HepG2 (cell line): ENCODE measurements around the gene DOCK1. TPM values are rescaled to one million over a fixed set of nuclear protein-coding genes. Genes with fewer than 3 reads are reported as not detected.
"Not testable (repeated sequence)": the region's sequence is repeated elsewhere in the genome, so short reads cannot be mapped to it uniquely, and the experiment has no call there.

Experiments
- ATAC-seq: fragments of 200-7000 bp; cut with Tn5 transposase; 3 replicates; pipeline ENCODE4 v1.9.1; 2020; ENCODE audit warnings: mild to moderate bottlenecking, moderate library complexity
- BruUV-seq: library from RNA; stranded (reverse); fragments of 400-500 nt; replicated peaks from 2 replicates; lab custom pipeline; 2021; lab: Mats Ljungman, UMichigan
- CTCF ChIA-PET: fragments of 300-600 bp; formaldehyde crosslinking; extraction: SDS; loops from one replicate; lab custom pipeline; 2021; ENCODE audit warnings: low total read pairs, inconsistent platforms, low intra/inter-chr PET ratio; lab: Yijun Ruan, JAX
- POLR2A ChIA-PET: fragments of 350-600 bp; sonication (Branson Sonifier 250); formaldehyde crosslinking; loops from one replicate; lab custom pipeline; 2020; ENCODE audit warnings: antibody characterized with exemption, inconsistent platforms; lab: Yijun Ruan, JAX
- DNase-seq: peaks from one replicate; pipeline ENCODE4 v3.0.0-alpha.2; 2015; ENCODE audit warnings: low spot score
- FAIRE-seq: peaks from 3 replicates; lab custom pipeline; 2011; peaks lifted over from hg19 to GRCh38; lab: Jason Lieb, UNC
- H2AFZ ChIP-seq: one replicate; pipeline ENCODE4 v1.6.1; 2011; ENCODE audit warnings: low read length, inconsistent platforms
- H3K27ac ChIP-seq: fragments of 300-600 bp; 3 replicates; pipeline ENCODE4 v1.8.0; 2011; ENCODE audit warnings: mixed run types, mild to moderate bottlenecking, mixed read lengths, low read length, inconsistent platforms; ENCODE audit not compliant: insufficient read depth; ENCODE audit errors: extremely low read length
- H3K27me3 ChIP-seq, 2 experiments: fragments of 200-600 bp in 1 of 2; 2 replicates in 1 of 2; 3 replicates in 1 of 2; pipeline versions ENCODE4 v1.6.0 to v1.8.0; 2011; ENCODE audit warnings: low read length in 2 of 2, mild to moderate bottlenecking in 2 of 2, moderate library complexity in 2 of 2, inconsistent platforms in 1 of 2; ENCODE audit not compliant: insufficient read depth in 2 of 2, control insufficient read depth in 1 of 2
- H3K36me3 ChIP-seq, 2 experiments: fragments of 200-600 bp in 1 of 2; replicated peaks in 1 of 2; 2 replicates in 1 of 2; 3 replicates in 1 of 2; pipeline versions ENCODE4 v1.5.1 to v1.8.0; 2011; ENCODE audit warnings: low read length in 2 of 2, inconsistent platforms in 1 of 2; ENCODE audit not compliant: insufficient read depth in 2 of 2, control insufficient read depth in 1 of 2
- H3K4me1 ChIP-seq: 2 replicates; pipeline ENCODE4 v1.5.1; 2012; ENCODE audit warnings: low read length, inconsistent platforms; ENCODE audit not compliant: insufficient read depth
- H3K4me2 ChIP-seq: 2 replicates; pipeline ENCODE4 v1.6.0; 2011; ENCODE audit warnings: low read depth, low read length, inconsistent platforms
- H3K4me3 ChIP-seq, 3 experiments: fragments of 200-600 bp in 1 of 3; sonication (generic), shearing (Covaris generic) in 1 of 3; replicated peaks in 1 of 3; 2 replicates each; pipeline ENCODE4 v1.5.1; 2011 to 2016; ENCODE audit warnings: low read length in 3 of 3, inconsistent platforms in 2 of 3, low read depth in 2 of 3, mild to moderate bottlenecking in 2 of 3, control low read depth in 1 of 3, mixed read lengths in 1 of 3; ENCODE audit not compliant: insufficient read depth in 1 of 3
- H3K79me2 ChIP-seq: one replicate; pipeline ENCODE4 v1.6.1; 2011; ENCODE audit warnings: low read length, inconsistent platforms; ENCODE audit not compliant: insufficient read depth
- H3K9ac ChIP-seq: 2 replicates; pipeline ENCODE4 v1.6.0; 2011; ENCODE audit warnings: mild to moderate bottlenecking, low read depth, low read length, inconsistent platforms; ENCODE audit not compliant: insufficient read depth
- H3K9me3 ChIP-seq: 2 replicates; pipeline ENCODE4 v1.5.1; 2012; ENCODE audit warnings: mild to moderate bottlenecking, low read length
- H4K20me1 ChIP-seq: 2 replicates; pipeline ENCODE4 v1.6.0; 2011; ENCODE audit warnings: inconsistent platforms, mild to moderate bottlenecking, low read length, moderate library complexity; ENCODE audit not compliant: insufficient read depth
- REXO4 ChIP-seq: sonication (generic); formaldehyde crosslinking; IDR thresholded peaks from 2 replicates; pipeline ENCODE4 v1.8.0; 2022; ENCODE audit warnings: missing genetic modification reagents, mild to moderate bottlenecking, borderline replicate concordance
- ZBTB14 ChIP-seq: sonication (generic); formaldehyde crosslinking; IDR thresholded peaks from 2 replicates; pipeline ENCODE4 v1.4.0; 2020; ENCODE audit warnings: missing genetic modification reagents
- WGBS: methylation state at CpG from one replicate; pipeline ENCODE4 v1.1.6; 2017; ENCODE audit warnings: low lambda C conversion rate; 5-methylcytosine and 5-hydroxymethylcytosine counted together
- in situ Hi-C: cut with HindIII; loops from 2 replicates; pipeline ENCODE4 v1.10.0; 2017; ENCODE audit warnings: low pct_unique_long_range_greater_than_20kb; ENCODE audit not compliant: extremely low pct_ligation_motif_present
- intact Hi-C: fragments of 100-400 bp; cut with micrococcal nuclease; formaldehyde crosslinking; loops from one replicate; pipeline ENCODE4 v1.10.0; 2022; ENCODE audit not compliant: unreplicated experiment
- polyA plus RNA-seq, 8 experiments: library from polyadenylated mRNA; depleted of rRNA in 3 of 8; stranded (reverse) in 7 of 8; unstranded in 1 of 8; fragments of >200 nt; fragmentation: Illumina TruSeq in 4 of 8; extraction: Trizol in 4 of 8; gene quantifications; 2 replicates each; pipeline versions ENCODE4 v1.2.1 to v1.2.3, GENCODE V29; 2011 to 2016; ENCODE audit warnings: low read depth in 4 of 8, missing spikeins in 1 of 8, mixed read lengths in 1 of 8; ENCODE audit not compliant: insufficient read depth in 1 of 8
- total RNA-seq, 5 experiments: library from RNA; depleted of rRNA; stranded (reverse); fragments of >200 nt; fragmentation: Illumina TruSeq; extraction: Trizol; gene quantifications; 2 replicates each; pipeline ENCODE4 v1.2.3, GENCODE V29; 2016; ENCODE audit warnings: low read depth in 1 of 5
- TF ChIP-seq, protein P1 (sequence below): IDR thresholded peaks from 2 replicates; pipeline ENCODE4 v1.6.1; 2016; ENCODE audit warnings: low read depth, missing genetic modification reagents, missing compliant biosample characterization

DOCK1 gene
- total and polyA plus RNA-seq, 2 of the 13 experiments (the other 11 are each of a cell fraction or from before 2014, with no cell fraction given), result 8.3 to 25.5 TPM

DNA sequence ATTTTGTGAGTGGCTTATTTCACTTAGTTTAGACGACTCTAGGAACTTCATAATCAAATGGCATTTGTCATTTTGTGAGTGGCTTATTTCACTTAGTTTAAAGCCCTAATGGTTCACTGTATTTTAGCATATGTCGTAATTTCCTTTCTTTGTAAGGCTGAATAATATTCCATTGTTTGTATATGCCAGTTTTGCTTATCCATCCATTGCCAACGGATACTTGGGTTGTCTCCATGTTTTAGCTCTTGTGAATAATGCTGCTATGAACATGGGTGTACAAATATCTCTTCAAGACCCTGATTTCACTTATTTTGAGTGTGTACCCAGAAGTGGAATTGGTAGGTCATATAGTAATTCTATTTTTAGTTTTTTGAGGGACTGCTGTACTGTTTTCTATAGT lies 31.8 kb downstream of the DOCK1 start:
- WGBS, result 94% methylated on average over 3 of the region's 3 CpGs
- DNase-seq (no peak), ATAC-seq (no peak), FAIRE-seq (no peak)
- ChIA-PET CTCF (no interaction called here), POLR2A (no interaction called here)
- no peak overlapping the region for H3K27ac ChIP-seq
- BruUV-seq, result no TSS peak
- no peak overlapping the region for H3K4me3 ChIP-seq
- in situ Hi-C loops (no loop called here), intact Hi-C loops (no loop called here)
- H3K79me2 ChIP-seq, result peaks cover 28% of the 10 kb centered on the region
- no peak overlapping the region for H2AFZ ChIP-seq
- peaks cover 7% of the 10 kb centered on the region; the same call in 1 of the 2 replicates for H4K20me1 ChIP-seq
- H3K4me2 ChIP-seq, result no peak overlapping the region
- no peaks in the 10 kb centered on the region; a peak in 1 of 5 replicates for H3K36me3 ChIP-seq
- no peak overlapping the region for H3K9ac ChIP-seq
- no peaks in the 10 kb centered on the region for H3K9me3 ChIP-seq
- H3K4me1 ChIP-seq, result peaks cover 23% of the 10 kb centered on the region
- no peaks in the 10 kb centered on the region for H3K27me3 ChIP-seq
- TF ChIP-seq REXO4 (CRISPR knock-in tag) (no peak), ZBTB14 (CRISPR knock-in tag) (no peak)
- TF ChIP-seq, protein P1, sequence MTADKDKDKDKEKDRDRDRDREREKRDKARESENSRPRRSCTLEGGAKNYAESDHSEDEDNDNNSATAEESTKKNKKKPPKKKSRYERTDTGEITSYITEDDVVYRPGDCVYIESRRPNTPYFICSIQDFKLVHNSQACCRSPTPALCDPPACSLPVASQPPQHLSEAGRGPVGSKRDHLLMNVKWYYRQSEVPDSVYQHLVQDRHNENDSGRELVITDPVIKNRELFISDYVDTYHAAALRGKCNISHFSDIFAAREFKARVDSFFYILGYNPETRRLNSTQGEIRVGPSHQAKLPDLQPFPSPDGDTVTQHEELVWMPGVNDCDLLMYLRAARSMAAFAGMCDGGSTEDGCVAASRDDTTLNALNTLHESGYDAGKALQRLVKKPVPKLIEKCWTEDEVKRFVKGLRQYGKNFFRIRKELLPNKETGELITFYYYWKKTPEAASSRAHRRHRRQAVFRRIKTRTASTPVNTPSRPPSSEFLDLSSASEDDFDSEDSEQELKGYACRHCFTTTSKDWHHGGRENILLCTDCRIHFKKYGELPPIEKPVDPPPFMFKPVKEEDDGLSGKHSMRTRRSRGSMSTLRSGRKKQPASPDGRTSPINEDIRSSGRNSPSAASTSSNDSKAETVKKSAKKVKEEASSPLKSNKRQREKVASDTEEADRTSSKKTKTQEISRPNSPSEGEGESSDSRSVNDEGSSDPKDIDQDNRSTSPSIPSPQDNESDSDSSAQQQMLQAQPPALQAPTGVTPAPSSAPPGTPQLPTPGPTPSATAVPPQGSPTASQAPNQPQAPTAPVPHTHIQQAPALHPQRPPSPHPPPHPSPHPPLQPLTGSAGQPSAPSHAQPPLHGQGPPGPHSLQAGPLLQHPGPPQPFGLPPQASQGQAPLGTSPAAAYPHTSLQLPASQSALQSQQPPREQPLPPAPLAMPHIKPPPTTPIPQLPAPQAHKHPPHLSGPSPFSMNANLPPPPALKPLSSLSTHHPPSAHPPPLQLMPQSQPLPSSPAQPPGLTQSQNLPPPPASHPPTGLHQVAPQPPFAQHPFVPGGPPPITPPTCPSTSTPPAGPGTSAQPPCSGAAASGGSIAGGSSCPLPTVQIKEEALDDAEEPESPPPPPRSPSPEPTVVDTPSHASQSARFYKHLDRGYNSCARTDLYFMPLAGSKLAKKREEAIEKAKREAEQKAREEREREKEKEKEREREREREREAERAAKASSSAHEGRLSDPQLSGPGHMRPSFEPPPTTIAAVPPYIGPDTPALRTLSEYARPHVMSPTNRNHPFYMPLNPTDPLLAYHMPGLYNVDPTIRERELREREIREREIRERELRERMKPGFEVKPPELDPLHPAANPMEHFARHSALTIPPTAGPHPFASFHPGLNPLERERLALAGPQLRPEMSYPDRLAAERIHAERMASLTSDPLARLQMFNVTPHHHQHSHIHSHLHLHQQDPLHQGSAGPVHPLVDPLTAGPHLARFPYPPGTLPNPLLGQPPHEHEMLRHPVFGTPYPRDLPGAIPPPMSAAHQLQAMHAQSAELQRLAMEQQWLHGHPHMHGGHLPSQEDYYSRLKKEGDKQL (CRISPR knock-in tag), result no peak

- H3K4me3 ChIP-seq, H3K36me3 ChIP-seq, intact Hi-C loops, H4K20me1 ChIP-seq, H2AFZ ChIP-seq, in situ Hi-C loops, POLR2A ChIA-PET, DNase-seq, FAIRE-seq, BruUV-seq, H3K9me3 ChIP-seq, H3K27ac ChIP-seq, H3K9ac ChIP-seq, H3K4me2 ChIP-seq, ATAC-seq, CTCF ChIA-PET, H3K27me3 ChIP-seq: not testable (repeated sequence)
- Histone ChIP-seq H3K79me2 (peaks cover 21% of the 10 kb centered on the region), H3K4me1 (peaks cover 23% of the 10 kb centered on the region)
- WGBS, result 96% methylated on average over 9 of the region's 9 CpGs
Observed at GRCh38 chr10:126938121-126938520, 32.9 kb downstream of the DOCK1 start.
